Activated CD4-positive, alpha-beta T cell treated with anti-CD3 and anti-CD28 coated beads, Interleukin-2, amount 50 U/mL, for 48 hours (primary cell): ENCODE data around the gene GMEB2.
A peak's percentile ranks its signal among the peaks of the same experiment; 100 is the strongest.

ENCODE experiments used
- DNase-seq, 2 experiments: peaks; one replicate each; pipeline ENCODE4 v3.0.0-alpha.2; 2020

The GMEB2 gene

GRCh38 chr20:63542696-63543095, 84.2 kb downstream of the GMEB2 start:
- peak in 1 of 2 experiments; percentile 28 for DNase-seq

DNA sequence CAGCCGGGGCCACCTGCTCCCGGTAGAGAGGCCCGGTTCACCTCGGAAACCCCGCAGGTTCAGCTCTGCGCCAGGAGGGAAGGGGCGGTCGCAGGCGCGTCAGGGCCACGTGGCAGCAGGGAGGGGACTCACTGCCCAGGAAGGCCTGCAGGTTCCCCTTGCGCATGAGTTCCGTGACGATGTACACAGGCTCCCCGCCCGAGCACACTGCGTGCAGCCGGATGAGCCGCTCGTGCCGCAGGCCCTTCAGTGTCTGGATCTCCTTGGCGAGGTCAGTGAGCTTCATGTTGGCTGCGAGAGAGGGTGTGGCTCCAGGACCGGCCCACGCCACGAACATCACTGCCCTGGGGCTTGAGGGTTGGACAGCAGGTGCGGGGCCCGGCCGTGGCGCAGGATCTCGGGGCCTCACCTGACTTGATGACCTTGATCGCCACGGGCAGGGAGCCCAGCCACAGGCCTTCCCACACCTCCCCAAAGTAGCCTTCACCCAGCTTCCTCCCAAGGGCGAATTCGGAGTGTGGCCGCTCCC, 84.8 kb downstream of the GMEB2 start:
- no peak for DNase-seq

DNA sequence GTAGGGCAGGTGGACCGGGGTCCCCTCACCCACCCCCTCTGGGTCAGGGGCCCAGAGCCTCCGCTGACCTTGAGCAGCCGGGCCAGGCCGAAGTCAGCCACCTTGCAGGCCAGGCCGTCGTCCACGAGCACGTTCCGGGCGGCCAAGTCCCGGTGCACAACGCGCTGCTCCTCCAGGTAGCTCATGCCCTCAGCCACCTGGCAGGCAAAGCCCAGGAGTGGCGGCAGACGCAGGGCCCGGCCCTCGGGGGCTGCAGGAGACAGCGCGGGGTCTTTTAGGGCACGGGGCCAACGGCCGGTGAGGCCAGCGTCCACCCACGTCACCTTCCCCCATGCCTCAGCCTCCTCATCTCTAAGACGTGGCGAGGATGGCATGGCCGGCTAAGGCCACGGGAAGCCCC, 85.5 kb downstream of the GMEB2 start:
- no peak for DNase-seq

GRCh38 chr20:63540417-63541186, 86.3 kb downstream of the GMEB2 start:
- no peak for DNase-seq

GRCh38 chr20:63539441-63540370, 87.2 kb downstream of the GMEB2 start:
- DNase-seq: no peak

DNA sequence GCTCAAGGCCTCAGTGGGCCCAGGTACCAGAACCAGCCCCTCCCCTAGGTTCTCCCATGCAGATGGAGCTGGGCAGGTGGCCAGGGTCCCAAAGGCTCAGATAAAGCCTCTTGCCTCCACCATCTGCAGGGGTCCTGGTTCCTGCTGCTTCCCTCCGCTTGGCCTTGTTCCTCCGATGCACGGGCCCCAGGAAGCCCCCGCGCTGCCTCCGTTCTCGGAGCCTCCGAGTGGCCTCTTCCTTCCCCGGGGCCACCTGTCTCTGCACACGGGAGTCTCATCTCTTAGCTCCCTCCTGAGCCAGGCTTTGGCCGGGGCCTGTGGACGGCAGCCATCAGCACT, 87.8 kb downstream of the GMEB2 start:
- DNase-seq: no peak

DNA sequence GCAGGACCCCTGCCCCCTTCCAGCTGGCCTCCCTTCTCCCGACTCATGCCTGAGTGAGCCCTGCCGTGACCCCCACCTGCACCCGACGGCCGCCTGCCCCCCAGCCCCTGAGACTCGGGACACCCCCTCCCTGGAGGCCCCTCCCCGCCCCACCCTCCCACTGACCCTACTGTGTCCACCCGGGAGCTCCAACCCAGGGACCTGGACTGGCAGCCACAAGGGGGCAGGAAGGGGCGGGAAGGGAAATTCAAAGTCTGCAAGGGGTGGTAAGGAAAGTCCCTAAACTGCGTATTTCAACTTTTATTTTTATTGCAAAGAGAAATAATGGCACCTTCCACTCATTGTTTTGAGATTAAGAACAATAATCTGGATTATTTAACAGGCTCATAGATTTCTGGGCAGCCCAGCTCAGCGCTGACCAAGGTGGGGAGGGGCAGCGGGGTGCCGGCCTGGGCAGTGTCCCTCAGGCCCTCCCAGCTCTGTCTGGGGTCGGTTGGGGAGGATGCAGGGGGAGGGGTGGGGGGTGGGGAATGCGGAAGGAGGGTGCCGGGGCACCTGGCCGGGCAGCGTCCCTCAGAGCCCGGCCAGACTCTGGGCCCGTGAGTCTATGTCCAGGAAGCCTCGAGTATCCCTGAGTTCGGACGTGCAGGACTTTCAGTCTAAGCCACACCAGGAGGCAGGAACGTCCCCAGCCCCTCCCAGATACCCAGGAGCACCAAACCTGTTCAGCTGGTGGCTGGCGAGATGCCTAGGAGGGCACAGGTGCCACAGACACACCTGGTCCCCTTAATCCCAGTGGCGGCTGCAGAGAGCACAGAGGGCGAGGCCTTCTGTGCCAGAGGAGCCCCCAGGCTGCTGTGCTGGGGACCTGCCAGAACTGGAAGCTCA, 88.5 kb downstream of the GMEB2 start:
- peak in 1 of 2 experiments; percentile 26 for DNase-seq
